ENCODE measurements around the gene SYDE2. TPM values are rescaled to one million over a fixed set of nuclear protein-coding genes. Genes with fewer than 3 reads are reported as not detected.

The SYDE2 gene
- total and polyA plus RNA-seq, 8 donors = 0.75 to 45.3 (median 14.4) TPM

GRCh38 chr1:85158910-85159309, 41.9 kb downstream of the SYDE2 start:
- Histone ChIP-seq H3K27ac (no peak overlapping the region), H3K9me3 (no peaks in the 10 kb centered on the region), H3K4me3 (no peak overlapping the region), H3K4me1 (peaks cover 0 to 7% (median 0%) of the 10 kb centered on the region in 4 donors), H3K27me3 (no peaks in the 10 kb centered on the region), H3K36me3 (peaks cover 0 to 6% (median 2%) of the 10 kb centered on the region in 4 donors)
- 70 to 76% (median 74%) methylated on average over 5 of the region's 5 CpGs for WGBS, 5 donors
- intact Hi-C loops (cut with DNase I; ENCODE audit: low total_unique reads) = no loop called here
- TF ChIP-seq CTCF (IDR thresholded peaks at IDR 0.05) (no peak), POLR2AphosphoS5 (IDR thresholded peaks at IDR 0.05) (no peak), POLR2A (IDR thresholded peaks at IDR 0.05) (no peak), EP300 (IDR thresholded peaks at IDR 0.05) (no peak)
- DNase-seq = no peak

GRCh38 chr1:85157436-85157835, 43.4 kb downstream of the SYDE2 start:
- DNase-seq = no peak
- peaks cover 0 to 7% (median 0%) of the 10 kb centered on the region in 4 donors for H3K4me1 ChIP-seq
- TF ChIP-seq CTCF (IDR thresholded peaks at IDR 0.05) = no peak
- no peak for TF ChIP-seq POLR2AphosphoS5 (IDR thresholded peaks at IDR 0.05)
- TF ChIP-seq POLR2A (IDR thresholded peaks at IDR 0.05) = no peak
- no peak for TF ChIP-seq EP300 (IDR thresholded peaks at IDR 0.05)
- intact Hi-C loops (cut with DNase I; ENCODE audit: low total_unique reads) = no loop called here
- H3K27me3 ChIP-seq = no peaks in the 10 kb centered on the region
- H3K9me3 ChIP-seq = no peaks in the 10 kb centered on the region
- H3K4me3 ChIP-seq = no peak overlapping the region
- no peak overlapping the region for H3K27ac ChIP-seq
- H3K36me3 ChIP-seq = peaks cover 0 to 4% (median 0%) of the 10 kb centered on the region in 4 donors

GRCh38 chr1:85153149-85153891, 47.5 kb downstream of the SYDE2 start:
- Histone ChIP-seq H3K27ac (no peak overlapping the region), H3K4me3 (no peak overlapping the region), H3K27me3 (no peaks in the 10 kb centered on the region), H3K4me1 (no peaks in the 10 kb centered on the region), H3K36me3 (no peaks in the 10 kb centered on the region), H3K9me3 (no peaks in the 10 kb centered on the region)
- no peak for DNase-seq
- TF ChIP-seq CTCF (IDR thresholded peaks at IDR 0.05) (no peak), EP300 (IDR thresholded peaks at IDR 0.05) (no peak), POLR2A (IDR thresholded peaks at IDR 0.05) (no peak), POLR2AphosphoS5 (IDR thresholded peaks at IDR 0.05) (no peak)
- intact Hi-C loops (cut with DNase I; ENCODE audit: low total_unique reads) = no loop called here
- WGBS, 5 donors = 46 to 54% (median 50%) methylated on average over 4 of the region's 4 CpGs

DNA sequence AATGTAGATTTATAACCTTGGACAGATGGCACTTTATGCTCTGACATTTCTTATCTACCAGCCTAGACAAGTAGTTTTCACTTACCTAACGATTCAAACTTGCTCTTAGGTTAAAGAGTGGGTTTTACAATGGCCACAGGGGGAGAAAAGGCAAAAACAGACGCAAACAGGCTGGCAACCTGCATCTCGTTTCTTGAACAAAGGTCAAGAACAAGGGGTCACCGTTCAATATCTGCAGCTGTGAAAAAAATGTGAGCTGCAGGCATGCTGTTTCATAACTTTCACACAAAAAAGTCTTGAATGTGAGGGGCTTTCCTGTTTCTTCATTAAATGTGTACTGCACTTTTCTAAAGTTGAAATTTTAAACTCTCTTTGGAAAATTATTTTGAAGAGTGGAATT, 49.4 kb downstream of the SYDE2 start:
- Histone ChIP-seq H3K27ac (no peak overlapping the region), H3K4me1 (no peaks in the 10 kb centered on the region), H3K36me3 (no peaks in the 10 kb centered on the region), H3K9me3 (no peaks in the 10 kb centered on the region), H3K27me3 (no peaks in the 10 kb centered on the region), H3K4me3 (no peak overlapping the region)
- no peak for DNase-seq
- intact Hi-C loops (cut with DNase I; ENCODE audit: low total_unique reads) = no loop called here
- no peak for TF ChIP-seq POLR2AphosphoS5 (IDR thresholded peaks at IDR 0.05)
- WGBS, 5 donors = 38 to 54% (median 48%) methylated on average over 4 of the region's 4 CpGs

- H3K4me1 ChIP-seq = no peaks in the 10 kb centered on the region
- H3K4me3 ChIP-seq = no peak overlapping the region
- intact Hi-C loops (cut with DNase I; ENCODE audit: low total_unique reads) = no loop called here
- 45 to 78% (median 71%) methylated on average over 2 of the region's 2 CpGs for WGBS, 5 donors
- H3K36me3 ChIP-seq = no peaks in the 10 kb centered on the region
- no peak overlapping the region for H3K27ac ChIP-seq
- no peak for TF ChIP-seq POLR2AphosphoS5 (IDR thresholded peaks at IDR 0.05)
- TF ChIP-seq EP300 (IDR thresholded peaks at IDR 0.05) = no peak
- TF ChIP-seq CTCF (IDR thresholded peaks at IDR 0.05) = no peak
- TF ChIP-seq POLR2A (IDR thresholded peaks at IDR 0.05) = no peak
- H3K27me3 ChIP-seq = no peaks in the 10 kb centered on the region
- DNase-seq = no peak
- no peaks in the 10 kb centered on the region for H3K9me3 ChIP-seq
Measured at GRCh38 chr1:85149805-85150204, 51.0 kb downstream of the SYDE2 start.

Data from stomach (tissue), 9 donors.